ENCODE data around the gene FILIP1L.

The FILIP1L gene

GRCh38 chr3:100114413-100115030 is at the start of gene FILIP1L:
FILIP1L (minus strand) TSS chr3:100114501.
- no peak for TF ChIP-seq CTCF (IDR thresholded peaks at IDR 0.05; ENCODE audit: extremely low read depth, missing control alignments)
- no peak for DNase-seq (ENCODE audit: low spot score)

GRCh38 chr3:100163787-100164186 is 49.5 kb upstream of the FILIP1L start:
- DNase-seq (ENCODE audit: low spot score): no peak
- TF ChIP-seq CTCF (IDR thresholded peaks at IDR 0.05; ENCODE audit: extremely low read depth, missing control alignments): no peak

DNA sequence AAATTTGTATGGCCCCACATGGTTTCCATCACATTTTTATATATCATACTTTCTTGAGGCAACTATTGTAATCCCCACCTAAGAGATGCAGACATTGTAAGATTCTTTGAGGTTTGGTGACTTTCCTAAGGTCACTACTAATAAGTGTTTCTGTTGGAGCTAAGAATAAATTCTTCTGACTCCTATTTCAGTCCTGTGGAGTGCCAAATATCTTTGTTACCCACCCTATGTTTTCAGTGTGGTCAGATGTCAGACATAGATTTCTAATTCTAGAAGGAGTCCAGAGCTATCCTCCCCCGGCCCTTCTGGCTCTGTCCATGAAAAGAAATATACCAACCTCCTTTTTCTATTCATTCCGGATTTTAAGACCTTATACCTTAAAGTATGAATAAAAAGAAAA is 46.2 kb upstream of the FILIP1L start:
- TF ChIP-seq CTCF (IDR thresholded peaks at IDR 0.05; ENCODE audit: extremely low read depth, missing control alignments): no peak
- no peak for DNase-seq (ENCODE audit: low spot score)

- TF ChIP-seq CTCF (IDR thresholded peaks at IDR 0.05; ENCODE audit: extremely low read depth, missing control alignments): no peak
- no peak for DNase-seq (ENCODE audit: low spot score)
Measured at GRCh38 chr3:100159331-100160153, 45.2 kb upstream of the FILIP1L start.

- TF ChIP-seq CTCF (IDR thresholded peaks at IDR 0.05; ENCODE audit: extremely low read depth, missing control alignments): no peak
- DNase-seq (ENCODE audit: low spot score): no peak
Measured at GRCh38 chr3:100158918-100159330, 44.6 kb upstream of the FILIP1L start.

DNA sequence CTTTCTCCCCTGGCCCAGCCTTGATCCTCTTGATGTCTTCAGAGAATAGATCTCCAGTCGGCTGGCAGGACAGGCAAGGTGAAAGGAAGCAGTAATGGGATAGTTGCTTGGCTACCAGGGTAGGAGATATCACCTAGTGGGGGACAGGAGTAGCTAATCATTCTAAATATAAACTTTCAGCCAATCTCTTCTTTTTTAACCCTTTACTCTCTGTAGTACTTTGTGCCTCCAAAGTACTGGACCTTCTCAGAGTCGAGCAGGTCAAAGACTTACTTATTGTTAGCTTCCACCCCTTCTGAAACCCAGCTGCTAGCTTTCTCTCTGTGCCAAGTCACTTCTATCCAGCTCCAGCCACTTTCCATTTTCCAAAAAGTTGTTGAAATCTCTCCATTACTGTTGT is 43.4 kb upstream of the FILIP1L start:
- DNase-seq (ENCODE audit: low spot score): no peak
- TF ChIP-seq CTCF (IDR thresholded peaks at IDR 0.05; ENCODE audit: extremely low read depth, missing control alignments): no peak

GRCh38 chr3:100155590-100155989 is 41.3 kb upstream of the FILIP1L start:
- no peak for TF ChIP-seq CTCF (IDR thresholded peaks at IDR 0.05; ENCODE audit: extremely low read depth, missing control alignments)

More at GRCh38 chr3:100155590-100155989, 41.3 kb upstream of the FILIP1L start:
- no peak for DNase-seq (ENCODE audit: low spot score)
